Measurements from ENCODE around the gene CYP51A1. TPM values are rescaled to one million over a fixed set of nuclear protein-coding genes. Genes with fewer than 3 reads are reported as not detected.
"Not testable (repeated sequence)": the region's sequence is repeated elsewhere in the genome, so short reads cannot be mapped to it uniquely, and the experiment has no call there.

Gene CYP51A1
- polyA plus RNA-seq, 1 donor, result 109 TPM

GRCh38 chr7:92095380-92095779 lies 38.9 kb downstream of the CYP51A1 start:
- Histone ChIP-seq H3K36me3 (ENCODE audit: control insufficient read depth, insufficient read depth, low read length) (peaks cover 66% of the 10 kb centered on the region), H3K27ac (ENCODE audit: low read length) (no peak overlapping the region), H3K4me3 (ENCODE audit: low read length) (no peak overlapping the region), H3K9me3 (ENCODE audit: control insufficient read depth, low read depth, low read length) (no peaks in the 10 kb centered on the region), H3K27me3 (ENCODE audit: control insufficient read depth, insufficient read depth, low read length) (no peaks in the 10 kb centered on the region), H3K4me1 (ENCODE audit: control insufficient read depth, insufficient read depth, low read length) (peaks cover 1% of the 10 kb centered on the region)
- no CpG with 5 or more reads among the region's 1 CpG for WGBS (ENCODE audit: insufficient coverage, low lambda C conversion rate)
- DNase-seq, result no peak

GRCh38 chr7:92092210-92092609 lies 42.1 kb downstream of the CYP51A1 start:
- H3K27me3 ChIP-seq (ENCODE audit: control insufficient read depth, insufficient read depth, low read length), result no peaks in the 10 kb centered on the region
- H3K4me1 ChIP-seq (ENCODE audit: control insufficient read depth, insufficient read depth, low read length), result no peaks in the 10 kb centered on the region
- no CpG with 5 or more reads among the region's 1 CpG for WGBS (ENCODE audit: insufficient coverage, low lambda C conversion rate)
- H3K27ac ChIP-seq (ENCODE audit: low read length), result no peak overlapping the region
- DNase-seq, result no peak
- H3K4me3 ChIP-seq (ENCODE audit: low read length), result no peak overlapping the region
- H3K9me3 ChIP-seq (ENCODE audit: control insufficient read depth, low read depth, low read length), result no peaks in the 10 kb centered on the region
- H3K36me3 ChIP-seq (ENCODE audit: control insufficient read depth, insufficient read depth, low read length), result peaks cover 60% of the 10 kb centered on the region

- Histone ChIP-seq H3K9me3 (ENCODE audit: control insufficient read depth, low read depth, low read length) (no peaks in the 10 kb centered on the region), H3K27ac (ENCODE audit: low read length) (no peak overlapping the region), H3K36me3 (ENCODE audit: control insufficient read depth, insufficient read depth, low read length) (peaks cover 60% of the 10 kb centered on the region), H3K4me1 (ENCODE audit: control insufficient read depth, insufficient read depth, low read length) (no peaks in the 10 kb centered on the region), H3K4me3 (ENCODE audit: low read length) (no peak overlapping the region), H3K27me3 (ENCODE audit: control insufficient read depth, insufficient read depth, low read length) (no peaks in the 10 kb centered on the region)
- WGBS (ENCODE audit: insufficient coverage, low lambda C conversion rate), result no CpG with 5 or more reads among the region's 1 CpG
- DNase-seq, result no peak
Observed at GRCh38 chr7:92088266-92088665, 46.0 kb downstream of the CYP51A1 start.

GRCh38 chr7:92083922-92084321 lies 50.4 kb downstream of the CYP51A1 start:
- WGBS (ENCODE audit: insufficient coverage, low lambda C conversion rate), result 95% methylated on average over 2 of the region's 6 CpGs
- not testable (repeated sequence) for DNase-seq; H3K27me3 ChIP-seq (ENCODE audit: control insufficient read depth, insufficient read depth, low read length); H3K4me1 ChIP-seq (ENCODE audit: control insufficient read depth, insufficient read depth, low read length); H3K27ac ChIP-seq (ENCODE audit: low read length); H3K4me3 ChIP-seq (ENCODE audit: low read length); H3K9me3 ChIP-seq (ENCODE audit: control insufficient read depth, low read depth, low read length)
- H3K36me3 ChIP-seq (ENCODE audit: control insufficient read depth, insufficient read depth, low read length), result peaks cover 63% of the 10 kb centered on the region

GRCh38 chr7:92076509-92076908 lies 57.8 kb downstream of the CYP51A1 start:
- no peaks in the 10 kb centered on the region for H3K27me3 ChIP-seq (ENCODE audit: control insufficient read depth, insufficient read depth, low read length)
- H3K27ac ChIP-seq (ENCODE audit: low read length), result peak overlapping the region; percentile 3
- no peaks in the 10 kb centered on the region for H3K9me3 ChIP-seq (ENCODE audit: control insufficient read depth, low read depth, low read length)
- H3K4me3 ChIP-seq (ENCODE audit: low read length), result no peak overlapping the region
- WGBS (ENCODE audit: insufficient coverage, low lambda C conversion rate), result 0% methylated on average over 1 of the region's 1 CpG
- no peaks in the 10 kb centered on the region for H3K4me1 ChIP-seq (ENCODE audit: control insufficient read depth, insufficient read depth, low read length)
- peaks cover 33% of the 10 kb centered on the region for H3K36me3 ChIP-seq (ENCODE audit: control insufficient read depth, insufficient read depth, low read length)
- no peak for DNase-seq

- no peak overlapping the region for H3K27ac ChIP-seq (ENCODE audit: low read length)
- H3K4me3 ChIP-seq (ENCODE audit: low read length), result no peak overlapping the region
- no peaks in the 10 kb centered on the region for H3K27me3 ChIP-seq (ENCODE audit: control insufficient read depth, insufficient read depth, low read length)
- H3K36me3 ChIP-seq (ENCODE audit: control insufficient read depth, insufficient read depth, low read length), result peaks cover 33% of the 10 kb centered on the region
- DNase-seq, result peak in 1 of 2 donors; percentile 23
- H3K4me1 ChIP-seq (ENCODE audit: control insufficient read depth, insufficient read depth, low read length), result peaks cover 4% of the 10 kb centered on the region
- no peaks in the 10 kb centered on the region for H3K9me3 ChIP-seq (ENCODE audit: control insufficient read depth, low read depth, low read length)
- WGBS (ENCODE audit: insufficient coverage, low lambda C conversion rate), result no CpG with 5 or more reads among the region's 4 CpGs
Observed at GRCh38 chr7:92075455-92076158, 58.7 kb downstream of the CYP51A1 start.

GRCh38 chr7:92072708-92073107 lies 61.6 kb downstream of the CYP51A1 start:
- DNase-seq, result no peak
- H3K27ac ChIP-seq (ENCODE audit: low read length), result no peak overlapping the region
- H3K4me3 ChIP-seq (ENCODE audit: low read length), result no peak overlapping the region
- no peaks in the 10 kb centered on the region for H3K9me3 ChIP-seq (ENCODE audit: control insufficient read depth, low read depth, low read length)
- H3K27me3 ChIP-seq (ENCODE audit: control insufficient read depth, insufficient read depth, low read length), result no peaks in the 10 kb centered on the region
- H3K4me1 ChIP-seq (ENCODE audit: control insufficient read depth, insufficient read depth, low read length), result peaks cover 4% of the 10 kb centered on the region
- 100% methylated on average over 2 of the region's 3 CpGs for WGBS (ENCODE audit: insufficient coverage, low lambda C conversion rate)
- H3K36me3 ChIP-seq (ENCODE audit: control insufficient read depth, insufficient read depth, low read length), result peaks cover 19% of the 10 kb centered on the region

- Histone ChIP-seq H3K36me3 (ENCODE audit: control insufficient read depth, insufficient read depth, low read length) (peaks cover 22% of the 10 kb centered on the region), H3K4me1 (ENCODE audit: control insufficient read depth, insufficient read depth, low read length) (peaks cover 4% of the 10 kb centered on the region), H3K9me3 (ENCODE audit: control insufficient read depth, low read depth, low read length) (no peaks in the 10 kb centered on the region), H3K27me3 (ENCODE audit: control insufficient read depth, insufficient read depth, low read length) (no peaks in the 10 kb centered on the region), H3K27ac (ENCODE audit: low read length) (peak overlapping the region; percentile 71), H3K4me3 (ENCODE audit: low read length) (no peak overlapping the region)
- WGBS (ENCODE audit: insufficient coverage, low lambda C conversion rate), result 60% methylated on average over 1 of the region's 1 CpG
- no peak for DNase-seq
Observed at GRCh38 chr7:92072121-92072520, 62.2 kb downstream of the CYP51A1 start.

GRCh38 chr7:92071032-92071431 lies 63.2 kb downstream of the CYP51A1 start:
- Histone ChIP-seq H3K4me3 (ENCODE audit: low read length) (no peak overlapping the region), H3K27me3 (ENCODE audit: control insufficient read depth, insufficient read depth, low read length) (no peaks in the 10 kb centered on the region), H3K36me3 (ENCODE audit: control insufficient read depth, insufficient read depth, low read length) (peaks cover 29% of the 10 kb centered on the region), H3K27ac (ENCODE audit: low read length) (peak overlapping the region; percentile 71), H3K9me3 (ENCODE audit: control insufficient read depth, low read depth, low read length) (no peaks in the 10 kb centered on the region), H3K4me1 (ENCODE audit: control insufficient read depth, insufficient read depth, low read length) (peaks cover 4% of the 10 kb centered on the region)
- WGBS (ENCODE audit: insufficient coverage, low lambda C conversion rate), result 28% methylated on average over 3 of the region's 5 CpGs
- DNase-seq, result peak; percentile 58 to 82

GRCh38 chr7:92064438-92065029 lies 69.7 kb downstream of the CYP51A1 start:
- H3K27me3 ChIP-seq (ENCODE audit: control insufficient read depth, insufficient read depth, low read length), result no peaks in the 10 kb centered on the region
- peak in 1 of 2 donors; percentile 59 for DNase-seq
- H3K9me3 ChIP-seq (ENCODE audit: control insufficient read depth, low read depth, low read length), result no peaks in the 10 kb centered on the region
- peaks cover 23% of the 10 kb centered on the region for H3K36me3 ChIP-seq (ENCODE audit: control insufficient read depth, insufficient read depth, low read length)
- peak overlapping the region; percentile 4 for H3K27ac ChIP-seq (ENCODE audit: low read length)
- no CpG with 5 or more reads among the region's 2 CpGs for WGBS (ENCODE audit: insufficient coverage, low lambda C conversion rate)
- no peaks in the 10 kb centered on the region for H3K4me1 ChIP-seq (ENCODE audit: control insufficient read depth, insufficient read depth, low read length)
- no peak overlapping the region for H3K4me3 ChIP-seq (ENCODE audit: low read length)
